Measurements from ENCODE around the gene SETBP1.

The SETBP1 gene

GRCh38 chr18:44655435-44655834 is 25.3 kb upstream of the SETBP1 start:
- ChIA-PET CTCF (interaction anchor here (0.6 to 1.8 kb wide), 5 partner anchors 77 to 671 kb away, joined by 3 to 5 read pairs (median 4); no protein-coding TSS in a partner anchor), POLR2A (interaction anchor here (1.3 to 2.6 kb wide), 2 partner anchors 23 to 25 kb away, joined by 5 to 7 read pairs; partner anchors contain the start of gene SETBP1)
- TF ChIP-seq WT1 (tag by site-specific recombination; IDR thresholded peaks at IDR 0.05) (no peak), SCRT1 (tag by site-specific recombination; IDR thresholded peaks at IDR 0.05; ENCODE audit: borderline replicate concordance) (no peak), ZXDB (tag by site-specific recombination; IDR thresholded peaks at IDR 0.05) (no peak), TRIM28 (IDR thresholded peaks at IDR 0.05; ENCODE audit: borderline replicate concordance, low read length) (no peak), HIC1 (tag by site-specific recombination; IDR thresholded peaks at IDR 0.05) (no peak), ZNF776 (tag by site-specific recombination; IDR thresholded peaks at IDR 0.05; ENCODE audit: borderline replicate concordance) (no peak), SALL2 (tag by site-specific recombination; IDR thresholded peaks at IDR 0.05; ENCODE audit: borderline replicate concordance) (no peak), ZNF146 (tag by site-specific recombination; IDR thresholded peaks at IDR 0.05) (no peak), ZNF175 (tag by site-specific recombination; IDR thresholded peaks at IDR 0.05) (no peak), ZNF624 (tag by site-specific recombination; IDR thresholded peaks at IDR 0.05) (no peak), ZBTB49 (tag by site-specific recombination; IDR thresholded peaks at IDR 0.05; ENCODE audit: low read depth) (no peak)
- Histone ChIP-seq H3K4me3 (ENCODE audit: low read depth, low read length) (no peak overlapping the region), H3K27ac (ENCODE audit: extremely low read depth, low read depth, low read length) (no peak overlapping the region), H3K36me3 (ENCODE audit: control insufficient read depth in 2 of 2, insufficient read depth in 1 of 2, low read length in 2 of 2) (no peaks in the 10 kb centered on the region), H3K9me3 (ENCODE audit: control insufficient read depth, insufficient read depth, low read depth, low read length) (no peaks in the 10 kb centered on the region), H3K4me1 (ENCODE audit: control insufficient read depth, insufficient read depth, low read length) (peaks cover 10% of the 10 kb centered on the region; the same call in 1 of the 2 replicates)

- 0 out of 2 replicates have a peak, but pooled peaks cover under 1% of the 10 kb centered on the region for H3K4me1 ChIP-seq (ENCODE audit: control insufficient read depth, insufficient read depth, low read length)
- no peak overlapping the region for H3K4me3 ChIP-seq (ENCODE audit: low read depth, low read length)
- ChIA-PET POLR2A (no interaction called here), CTCF (interaction anchor here (0.6 kb wide), 2 partner anchors 79 to 1046 kb away, joined by 3 read pairs; no protein-coding TSS in a partner anchor)
- H3K27ac ChIP-seq (ENCODE audit: extremely low read depth, low read depth, low read length) = no peak overlapping the region
- no peaks in the 10 kb centered on the region for H3K36me3 ChIP-seq (ENCODE audit: control insufficient read depth in 2 of 2, insufficient read depth in 1 of 2, low read length in 2 of 2)
- H3K9me3 ChIP-seq (ENCODE audit: control insufficient read depth, insufficient read depth, low read depth, low read length) = no peaks in the 10 kb centered on the region
- TF ChIP-seq ZNF544 (tag by site-specific recombination; IDR thresholded peaks at IDR 0.05) = no peak
Observed at GRCh38 chr18:44659771-44660170, 20.9 kb upstream of the SETBP1 start.

GRCh38 chr18:44668270-44668975 is 12.3 kb upstream of the SETBP1 start:
- Histone ChIP-seq H3K4me1 (ENCODE audit: control insufficient read depth, insufficient read depth, low read length) (no peaks in the 10 kb centered on the region), H3K9me3 (ENCODE audit: control insufficient read depth, insufficient read depth, low read depth, low read length) (no peaks in the 10 kb centered on the region), H3K4me3 (ENCODE audit: low read depth, low read length) (no peak overlapping the region), H3K36me3 (ENCODE audit: control insufficient read depth in 2 of 2, insufficient read depth in 1 of 2, low read length in 2 of 2) (no peaks in the 10 kb centered on the region), H3K27ac (ENCODE audit: extremely low read depth, low read depth, low read length) (no peak overlapping the region)
- ChIA-PET CTCF (interaction anchor here (0.6 to 0.8 kb wide), 2 partner anchors 278 to 316 kb away, joined by 3 to 5 read pairs; no protein-coding TSS in a partner anchor), POLR2A (no interaction called here)
- TF ChIP-seq ZBTB44 (tag by site-specific recombination; IDR thresholded peaks at IDR 0.05) (no peak), ZBTB1 (tag by site-specific recombination; IDR thresholded peaks at IDR 0.05) (no peak), ZFP41 (tag by site-specific recombination; IDR thresholded peaks at IDR 0.05; ENCODE audit: borderline replicate concordance) (no peak), ZBTB7A (tag by site-specific recombination; IDR thresholded peaks at IDR 0.05; ENCODE audit: low read depth) (no peak), ZNF555 (tag by site-specific recombination; conservative IDR thresholded peaks at IDR 0.05) (no peak)
